Mucosa of descending colon (tissue), 3 donors: ENCODE data around the gene KLF15. TPM values are rescaled to one million over a fixed set of nuclear protein-coding genes. Genes with fewer than 3 reads are reported as not detected.
A peak's percentile ranks its signal among the peaks of the same experiment; 100 is the strongest.

ENCODE experiments used
- ATAC-seq: fragments of 200-7000 bp; cut with Tn5 transposase; one replicate; pipeline ENCODE4 v1.9.1; 2020; ENCODE audit warnings: mild to moderate bottlenecking, moderate library complexity
- DNase-seq, 3 donors: peaks; one replicate each; pipeline ENCODE4 v3.0.0-alpha.2; 2020
- H3K36me3 ChIP-seq: fragments of 200-600 bp; one replicate; pipeline ENCODE4 v1.8.0; 2021; ENCODE audit warnings: low read depth, mild to moderate bottlenecking
- H3K4me1 ChIP-seq: fragments of 200-600 bp; one replicate; pipeline ENCODE4 v1.8.0; 2021; ENCODE audit warnings: low read depth, mild to moderate bottlenecking
- H3K4me3 ChIP-seq: fragments of 200-600 bp; one replicate; pipeline ENCODE4 v1.8.0; 2021; ENCODE audit warnings: mild to moderate bottlenecking
- H3K9me3 ChIP-seq: fragments of 200-600 bp; one replicate; pipeline ENCODE4 v1.8.0; 2021; ENCODE audit warnings: mild to moderate bottlenecking
- intact Hi-C, 2 donors: fragments of 100-400 bp; cut with DNase I in 1 of 2; cut with micrococcal nuclease in 1 of 2; formaldehyde crosslinking; loops; one replicate each; pipeline versions ENCODE4 v1.11.0 to v1.11.1; 2022; cut with DNase I, micrococcal nuclease
- total RNA-seq, 3 donors: library from RNA; stranded (reverse); fragmentation: NEBNext Ultra II Directional in 2 of 3; extraction: Animal tissue kit (Norgen Biotek cat#: 25700) in 2 of 3; gene quantifications; one replicate each; pipeline versions ENCODE4 v1.2.1 to v1.2.4, GENCODE V29; 2021 to 2023
- TF ChIP-seq, protein P1 (sequence below): fragments of 200-600 bp; IDR thresholded peaks from one replicate; pipeline ENCODE4 v1.8.0; 2022; ENCODE audit warnings: antibody characterized with exemption, mild to moderate bottlenecking
- donor health status: DM: no; HTN: no; CAD: no; lungs with moderate emphysema.
- donor health status: DM: no; HTN: no; CAD: no.
- donor health status: DM: no; HTN: yes; CAD: no.

Gene KLF15
- total RNA-seq, 3 donors from 2014 or later = 1.3 to 21.9 (median 2.0) TPM

DNA sequence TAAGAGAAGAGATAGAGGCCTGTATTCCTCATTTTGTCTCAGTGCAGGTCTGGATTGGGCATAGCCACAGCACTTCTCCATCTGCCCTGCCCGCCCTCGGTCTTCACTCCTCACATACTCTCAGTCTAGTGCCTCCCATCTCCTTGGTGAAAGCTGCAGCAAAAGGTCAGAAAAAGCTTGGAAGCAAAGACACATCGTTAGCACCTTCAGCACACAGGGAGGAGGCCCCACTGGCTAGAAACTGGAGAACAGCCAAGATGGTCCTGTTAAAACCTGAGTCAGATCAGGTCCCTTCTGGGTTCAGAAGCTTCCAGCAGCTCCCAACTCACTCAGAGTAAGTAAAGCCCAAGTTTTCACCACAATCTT, 1.6 kb upstream of the KLF15 start:
- Histone ChIP-seq H3K4me1 (peaks cover 18% of the 10 kb centered on the region), H3K9me3 (no peaks in the 10 kb centered on the region), H3K4me3 (no peak overlapping the region), H3K36me3 (no peaks in the 10 kb centered on the region)
- ATAC-seq (no peak), DNase-seq (peak in 1 of 3 donors; percentile 5)
- TF ChIP-seq, protein P1, sequence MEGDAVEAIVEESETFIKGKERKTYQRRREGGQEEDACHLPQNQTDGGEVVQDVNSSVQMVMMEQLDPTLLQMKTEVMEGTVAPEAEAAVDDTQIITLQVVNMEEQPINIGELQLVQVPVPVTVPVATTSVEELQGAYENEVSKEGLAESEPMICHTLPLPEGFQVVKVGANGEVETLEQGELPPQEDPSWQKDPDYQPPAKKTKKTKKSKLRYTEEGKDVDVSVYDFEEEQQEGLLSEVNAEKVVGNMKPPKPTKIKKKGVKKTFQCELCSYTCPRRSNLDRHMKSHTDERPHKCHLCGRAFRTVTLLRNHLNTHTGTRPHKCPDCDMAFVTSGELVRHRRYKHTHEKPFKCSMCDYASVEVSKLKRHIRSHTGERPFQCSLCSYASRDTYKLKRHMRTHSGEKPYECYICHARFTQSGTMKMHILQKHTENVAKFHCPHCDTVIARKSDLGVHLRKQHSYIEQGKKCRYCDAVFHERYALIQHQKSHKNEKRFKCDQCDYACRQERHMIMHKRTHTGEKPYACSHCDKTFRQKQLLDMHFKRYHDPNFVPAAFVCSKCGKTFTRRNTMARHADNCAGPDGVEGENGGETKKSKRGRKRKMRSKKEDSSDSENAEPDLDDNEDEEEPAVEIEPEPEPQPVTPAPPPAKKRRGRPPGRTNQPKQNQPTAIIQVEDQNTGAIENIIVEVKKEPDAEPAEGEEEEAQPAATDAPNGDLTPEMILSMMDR = no peak
- intact Hi-C loops = no loop called here

- intact Hi-C loops = no loop called here
- H3K4me1 ChIP-seq = peaks cover 18% of the 10 kb centered on the region
- no peaks in the 10 kb centered on the region for H3K36me3 ChIP-seq
- H3K9me3 ChIP-seq = no peaks in the 10 kb centered on the region
- DNase-seq = peak in 2 of 3 donors; percentile 8 to 12
- TF ChIP-seq, protein P1 = no peak
- ATAC-seq = no peak
- no peak overlapping the region for H3K4me3 ChIP-seq
Observed at GRCh38 chr3:126358038-126358815, 1.0 kb upstream of the KLF15 start.

GRCh38 chr3:126356373-126357264, 589 bp downstream of the KLF15 start:
- peak; percentile 4 for ATAC-seq
- TF ChIP-seq, protein P1 = no peak
- intact Hi-C loops = no loop called here
- Histone ChIP-seq H3K36me3 (no peaks in the 10 kb centered on the region), H3K9me3 (no peaks in the 10 kb centered on the region), H3K4me3 (peak overlapping the region; percentile 40), H3K4me1 (peaks cover 18% of the 10 kb centered on the region)
- peak; percentile 12 to 55 (median 49) for DNase-seq

GRCh38 chr3:126355777-126356372, 1.3 kb downstream of the KLF15 start:
- Histone ChIP-seq H3K36me3 (no peaks in the 10 kb centered on the region), H3K4me3 (no peak overlapping the region), H3K9me3 (no peaks in the 10 kb centered on the region), H3K4me1 (peaks cover 18% of the 10 kb centered on the region)
- intact Hi-C loops = no loop called here
- peak; percentile 68 for ATAC-seq
- TF ChIP-seq, protein P1 = no peak
- DNase-seq = peak; percentile 75 to 89 (median 84)

- Histone ChIP-seq H3K4me1 (peaks cover 18% of the 10 kb centered on the region), H3K36me3 (no peaks in the 10 kb centered on the region), H3K9me3 (no peaks in the 10 kb centered on the region), H3K4me3 (no peak overlapping the region)
- intact Hi-C loops = no loop called here
- ATAC-seq (no peak), DNase-seq (peak in 1 of 3 donors; percentile 33)
- TF ChIP-seq, protein P1 = no peak
Observed at GRCh38 chr3:126355251-126355650, 2.0 kb downstream of the KLF15 start.
